Lower leg skin (tissue), 3 donors: ENCODE measurements around the gene CYS1.

Experiments
- CTCF ChIP-seq, 3 donors: fragments of 450-650 bp; IDR thresholded peaks; one replicate each; pipeline ENCODE4 v1.5.1; 2016; ENCODE audit warnings: antibody characterized with exemption in 3 of 3, mild to moderate bottlenecking in 3 of 3, moderate library complexity in 2 of 3
- POLR2A ChIP-seq, 2 donors: fragments of 450-650 bp; IDR thresholded peaks; one replicate each; pipeline ENCODE4 v1.6.1; 2016 to 2017; ENCODE audit warnings: antibody characterized with exemption in 2 of 2, mild to moderate bottlenecking in 1 of 2, moderate library complexity in 1 of 2

DNA sequence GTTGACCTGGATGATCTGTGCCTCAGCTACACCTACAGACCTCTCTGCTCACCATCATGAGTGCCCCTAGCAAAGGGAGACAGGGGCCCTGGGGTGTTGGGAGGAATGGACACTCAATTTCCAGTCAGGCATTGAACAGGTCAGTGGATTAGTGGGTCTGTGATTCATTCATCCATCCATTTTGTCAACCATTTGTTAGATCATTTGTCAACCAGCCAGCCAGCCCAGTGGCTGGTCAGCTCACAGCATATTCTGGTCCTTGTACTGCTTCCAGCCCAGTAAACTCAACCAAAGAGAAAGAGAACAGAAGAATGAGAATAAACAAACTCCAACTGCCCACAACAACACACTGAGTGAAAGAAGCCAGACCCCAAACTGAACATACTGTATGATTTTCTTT lies 41.5 kb downstream of the CYS1 start:
- TF ChIP-seq CTCF (IDR thresholded peaks at IDR 0.05) (no peak), POLR2A (IDR thresholded peaks at IDR 0.05) (no peak)
